K562 (cell line): ENCODE results near the gene SPATA17. TPM values are rescaled to one million over a fixed set of nuclear protein-coding genes. Genes with fewer than 3 reads are reported as not detected.

Experiments used
- ATAC-seq: fragments of 200-7000 bp; cut with Tn5 transposase; 3 replicates; pipeline ENCODE4 v1.9.1; 2020; ENCODE audit warnings: moderate library complexity
- BruUV-seq: library from RNA; stranded (reverse); fragments of 400-500 nt; replicated peaks from 2 replicates; lab custom pipeline; 2021; lab: Mats Ljungman, UMichigan
- CTCF ChIA-PET: fragments of 300-600 bp; formaldehyde crosslinking; extraction: SDS; loops from one replicate; lab custom pipeline; 2021; ENCODE audit warnings: low intra/inter-chr PET ratio; lab: Yijun Ruan, JAX
- POLR2A ChIA-PET: fragments of 300-600, 350-650 bp; sonication (Branson Sonifier 250); formaldehyde crosslinking; extraction: SDS; loops from one replicate; lab custom pipeline; 2021; ENCODE audit warnings: antibody characterized with exemption, inconsistent platforms; lab: Yijun Ruan, JAX
- DNase-seq, 4 experiments: peaks; one replicate each; pipeline versions ENCODE4 v3.0.0 to v3.0.0-alpha.2; 2011 to 2018; ENCODE audit warnings: low spot score in 3 of 4, mixed read lengths in 3 of 4; ENCODE audit errors: extremely low read depth in 1 of 4
- FAIRE-seq: peaks from 2 replicates; lab custom pipeline; 2011; peaks lifted over from hg19 to GRCh38; lab: Jason Lieb, UNC
- H2AFZ ChIP-seq: 2 replicates; pipeline ENCODE4 v1.6.0; 2011; ENCODE audit warnings: low read depth, low read length, control low read depth, inconsistent platforms
- H3K27ac ChIP-seq: fragments of 200-600 bp; 3 replicates; pipeline ENCODE4 v1.8.0; 2011; ENCODE audit warnings: low read depth, mild to moderate bottlenecking, control low read depth, inconsistent platforms, low read length, moderate library complexity, mixed read lengths; ENCODE audit errors: extremely low read depth
- H3K27me3 ChIP-seq, 2 experiments: fragments of 300-600 bp in 1 of 2; 2 replicates in 1 of 2; 3 replicates in 1 of 2; pipeline versions ENCODE4 v1.6.0 to v1.8.0; 2011; ENCODE audit warnings: inconsistent platforms in 2 of 2, low read length in 2 of 2, mild to moderate bottlenecking in 1 of 2, mixed read lengths in 1 of 2, moderate library complexity in 1 of 2; ENCODE audit not compliant: control insufficient read depth in 2 of 2, insufficient read depth in 2 of 2
- H3K36me3 ChIP-seq: fragments of 300-600 bp; 3 replicates; pipeline ENCODE4 v1.8.0; 2011; ENCODE audit warnings: mild to moderate bottlenecking, low read length, inconsistent platforms; ENCODE audit not compliant: control insufficient read depth, insufficient read depth
- H3K4me1 ChIP-seq, 2 experiments: fragments of 200-600 bp in 1 of 2; replicated peaks in 1 of 2; 2 replicates in 1 of 2; 3 replicates in 1 of 2; pipeline versions ENCODE4 v1.5.1 to v1.8.0; 2011; ENCODE audit warnings: inconsistent platforms in 2 of 2, low read length in 2 of 2, mild to moderate bottlenecking in 1 of 2, mixed read lengths in 1 of 2, moderate library complexity in 1 of 2; ENCODE audit not compliant: control insufficient read depth in 2 of 2, insufficient read depth in 2 of 2
- H3K4me2 ChIP-seq: 2 replicates; pipeline ENCODE4 v1.6.1; 2011; ENCODE audit warnings: low read length, control low read depth, inconsistent platforms, mixed read lengths; ENCODE audit not compliant: insufficient read depth
- H3K4me3 ChIP-seq: fragments of 200-600 bp; sonication (generic), shearing (Covaris generic); 2 replicates; pipeline ENCODE4 v1.5.1; 2016; ENCODE audit warnings: control low read depth, inconsistent platforms
- H3K79me2 ChIP-seq: fragments of 200-600 bp; 3 replicates; pipeline ENCODE4 v1.8.0; 2011; ENCODE audit warnings: low read length, inconsistent platforms; ENCODE audit not compliant: control insufficient read depth, insufficient read depth
- H3K9ac ChIP-seq, 2 experiments: 2 replicates each; pipeline versions ENCODE4 v1.6.0 to v1.6.1; 2011; ENCODE audit warnings: low read depth in 2 of 2, low read length in 2 of 2, control low read depth in 1 of 2, inconsistent platforms in 1 of 2, mild to moderate bottlenecking in 1 of 2, mixed read lengths in 1 of 2; ENCODE audit not compliant: insufficient read depth in 1 of 2
- H3K9me1 ChIP-seq: one replicate; pipeline ENCODE4 v1.6.0; 2011; ENCODE audit warnings: inconsistent platforms, mild to moderate bottlenecking, low read length, moderate library complexity; ENCODE audit not compliant: control insufficient read depth, insufficient read depth
- H3K9me3 ChIP-seq: replicated peaks from 2 replicates; pipeline ENCODE4 v1.5.1; 2011; ENCODE audit warnings: low read depth, low read length, inconsistent platforms; ENCODE audit not compliant: control insufficient read depth, insufficient read depth
- H4K20me1 ChIP-seq: replicated peaks from 2 replicates; pipeline ENCODE4 v1.6.1; 2011; ENCODE audit warnings: low read length, inconsistent platforms, mixed read lengths; ENCODE audit not compliant: control insufficient read depth, insufficient read depth
- HEY1 ChIP-seq: fragments of 250-450 bp; sonication (Bioruptor Pico); IDR thresholded peaks from 2 replicates; pipeline ENCODE4 v1.5.0; 2020; ENCODE audit warnings: mild to moderate bottlenecking, moderate library complexity, borderline replicate concordance
- ZNF507 ChIP-seq: conservative IDR thresholded peaks from 2 replicates; pipeline ENCODE4 v1.6.1; 2017; ENCODE audit warnings: missing genetic modification characterization, missing compliant biosample characterization
- WGBS: fragments of 100-300 bp; shearing (Covaris generic); methylation state at CpG from one replicate; pipeline ENCODE4 v1.1.6; 2016; ENCODE audit warnings: low coverage, mixed read lengths; ENCODE audit not compliant: insufficient coverage; ENCODE audit errors: missing lambda C conversion rate; 5-methylcytosine and 5-hydroxymethylcytosine counted together
- in situ Hi-C: fragments of 300-500 bp; cut with MboI; formaldehyde crosslinking; loops from 4 replicates; pipeline ENCODE4 v1.15.0; 2018; ENCODE audit warnings: inconsistent platforms, mixed read lengths
- intact Hi-C: fragments of 100-400 bp; cut with micrococcal nuclease; formaldehyde crosslinking; loops from 2 replicates; pipeline ENCODE4 v1.14.2; 2022
- polyA plus RNA-seq, 8 experiments: library from polyadenylated mRNA; depleted of rRNA in 4 of 8; stranded (reverse) in 5 of 8; unstranded in 3 of 8; fragments of >200 nt; fragmentation: Nextera tagmentation in 2 of 8; fragmentation: Illumina TruSeq in 1 of 8; extraction: Ambion mirVana in 2 of 8; extraction: Trizol in 1 of 8; gene quantifications; 2 replicates each; pipeline versions ENCODE4 v1.2.1 to v1.2.3, GENCODE V29; 2011 to 2014; ENCODE audit warnings: inconsistent platforms in 1 of 8, missing spikeins in 1 of 8
- total RNA-seq, 7 experiments: library from RNA; depleted of rRNA in 6 of 7; stranded (reverse); fragments of >200 nt in 6 of 7; fragmentation: Illumina TruSeq in 2 of 7; extraction: Trizol in 2 of 7; gene quantifications; 2 replicates each; pipeline versions ENCODE4 v1.2.1 to v1.2.3, GENCODE V29; 2011 to 2021; ENCODE audit warnings: low replicate concordance in 1 of 7
- TF ChIP-seq, protein P1 (sequence below): fragments of 250-450 bp; sonication (Bioruptor Pico); IDR thresholded peaks from 2 replicates; pipeline ENCODE4 v1.5.0; 2020; ENCODE audit warnings: mild to moderate bottlenecking
- TF ChIP-seq, protein P2 (sequence below): IDR thresholded peaks from 3 replicates; pipeline ENCODE4 v1.6.1; 2011; ENCODE audit warnings: borderline replicate concordance, mild to moderate bottlenecking; ENCODE audit not compliant: insufficient read length, insufficient read depth

The SPATA17 gene
- total and polyA plus RNA-seq, 9 of the 15 experiments (the other 6 are each of a cell fraction or from before 2014, with no cell fraction given): 0.04 to 0.11 TPM; not detected in 7

- H2AFZ ChIP-seq: no peak overlapping the region
- CTCF ChIA-PET: no interaction called here
- H3K36me3 ChIP-seq: no peaks in the 10 kb centered on the region
- no peaks in the 10 kb centered on the region for H3K9me1 ChIP-seq
- ATAC-seq (no peak), FAIRE-seq (no peak), DNase-seq (no peak)
- H3K4me2 ChIP-seq: no peak overlapping the region
- H3K79me2 ChIP-seq: no peaks in the 10 kb centered on the region
- no peak overlapping the region for H3K27ac ChIP-seq
- H3K27me3 ChIP-seq: no peaks in the 10 kb centered on the region; a peak in 1 of 5 replicates
- H3K9ac ChIP-seq: no peak overlapping the region
- H3K4me3 ChIP-seq: no peak overlapping the region
- 0% methylated on average over 1 of the region's 1 CpG for WGBS
- no TSS peak for BruUV-seq
- in situ Hi-C loops (no loop called here), intact Hi-C loops (no loop called here)
- no peaks in the 10 kb centered on the region for H4K20me1 ChIP-seq
- POLR2A ChIA-PET: no interaction called here
- H3K4me1 ChIP-seq: no peaks in the 10 kb centered on the region
- no peaks in the 10 kb centered on the region; the same call in none of the 2 replicates for H3K9me3 ChIP-seq
- TF ChIP-seq HEY1 (CRISPR knock-in tag) (no peak), ZNF507 (tag) (no peak)
- TF ChIP-seq, protein P1, sequence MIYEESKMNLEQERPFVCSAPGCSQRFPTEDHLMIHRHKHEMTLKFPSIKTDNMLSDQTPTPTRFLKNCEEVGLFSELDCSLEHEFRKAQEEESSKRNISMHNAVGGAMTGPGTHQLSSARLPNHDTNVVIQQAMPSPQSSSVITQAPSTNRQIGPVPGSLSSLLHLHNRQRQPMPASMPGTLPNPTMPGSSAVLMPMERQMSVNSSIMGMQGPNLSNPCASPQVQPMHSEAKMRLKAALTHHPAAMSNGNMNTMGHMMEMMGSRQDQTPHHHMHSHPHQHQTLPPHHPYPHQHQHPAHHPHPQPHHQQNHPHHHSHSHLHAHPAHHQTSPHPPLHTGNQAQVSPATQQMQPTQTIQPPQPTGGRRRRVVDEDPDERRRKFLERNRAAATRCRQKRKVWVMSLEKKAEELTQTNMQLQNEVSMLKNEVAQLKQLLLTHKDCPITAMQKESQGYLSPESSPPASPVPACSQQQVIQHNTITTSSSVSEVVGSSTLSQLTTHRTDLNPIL (CRISPR knock-in tag): no peak
- TF ChIP-seq, protein P2, sequence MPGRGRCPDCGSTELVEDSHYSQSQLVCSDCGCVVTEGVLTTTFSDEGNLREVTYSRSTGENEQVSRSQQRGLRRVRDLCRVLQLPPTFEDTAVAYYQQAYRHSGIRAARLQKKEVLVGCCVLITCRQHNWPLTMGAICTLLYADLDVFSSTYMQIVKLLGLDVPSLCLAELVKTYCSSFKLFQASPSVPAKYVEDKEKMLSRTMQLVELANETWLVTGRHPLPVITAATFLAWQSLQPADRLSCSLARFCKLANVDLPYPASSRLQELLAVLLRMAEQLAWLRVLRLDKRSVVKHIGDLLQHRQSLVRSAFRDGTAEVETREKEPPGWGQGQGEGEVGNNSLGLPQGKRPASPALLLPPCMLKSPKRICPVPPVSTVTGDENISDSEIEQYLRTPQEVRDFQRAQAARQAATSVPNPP: no peak
- TF ChIP-seq, all 486 proteins: peak for 0
Observed at GRCh38 chr1:217876401-217876800, 245.3 kb downstream of the SPATA17 start.
